Smooth muscle cell (in vitro differentiated cells): ENCODE data around the gene IFITM5. TPM values are rescaled to one million over a fixed set of nuclear protein-coding genes. Genes with fewer than 3 reads are reported as not detected.

Experiments
- DNase-seq: peaks from one replicate; lab custom pipeline; 2025; ENCODE audit not compliant: unreplicated experiment; lab: John Stamatoyannopoulos, UW
- H2AFZ ChIP-seq: fragments of 200-600 bp; sonication (generic); 2 replicates; pipeline ENCODE4 v1.6.0; 2016; ENCODE audit warnings: antibody characterized with exemption, low read depth, mild to moderate bottlenecking
- H3F3A ChIP-seq: fragments of 200-600 bp; sonication (generic); 2 replicates; pipeline ENCODE4 v1.6.0; 2017; ENCODE audit warnings: antibody characterized with exemption, low read depth
- H3K27ac ChIP-seq: fragments of 200-600 bp; sonication (generic); 2 replicates; pipeline ENCODE4 v1.5.1; 2016; ENCODE audit warnings: low read depth, mild to moderate bottlenecking
- H3K27me3 ChIP-seq: fragments of 200-600 bp; sonication (generic); 2 replicates; pipeline ENCODE4 v1.6.1; 2016; ENCODE audit warnings: low read depth, mild to moderate bottlenecking
- H3K36me3 ChIP-seq: fragments of 200-600 bp; sonication (generic); 2 replicates; pipeline ENCODE4 v1.5.1; 2016; ENCODE audit warnings: low read depth
- H3K4me1 ChIP-seq: fragments of 200-600 bp; sonication (generic); 2 replicates; pipeline ENCODE4 v1.5.1; 2016; ENCODE audit warnings: low read depth
- H3K4me2 ChIP-seq: fragments of 200-600 bp; sonication (generic); 2 replicates; pipeline ENCODE4 v1.6.0; 2016; ENCODE audit warnings: mild to moderate bottlenecking
- H3K4me3 ChIP-seq: fragments of 200-600 bp; sonication (generic); 2 replicates; pipeline ENCODE4 v1.5.1; 2016; ENCODE audit warnings: mild to moderate bottlenecking
- H3K79me2 ChIP-seq: fragments of 200-600 bp; sonication (generic); 2 replicates; pipeline ENCODE4 v1.6.0; 2016; ENCODE audit warnings: low read depth, mild to moderate bottlenecking
- H3K9ac ChIP-seq: fragments of 200-600 bp; sonication (generic); 2 replicates; pipeline ENCODE4 v1.6.0; 2016; ENCODE audit warnings: low read depth
- H3K9me3 ChIP-seq: fragments of 200-600 bp; sonication (generic); replicated peaks from 2 replicates; pipeline ENCODE4 v1.5.1; 2016; ENCODE audit warnings: low read depth
- H4K20me1 ChIP-seq: fragments of 200-600 bp; sonication (generic); 2 replicates; pipeline ENCODE4 v1.6.0; 2016; ENCODE audit warnings: low read depth
- CTCF ChIP-seq: fragments of 200-600 bp; sonication (generic); IDR thresholded peaks from 2 replicates; pipeline ENCODE4 v1.5.1; 2017; ENCODE audit warnings: borderline replicate concordance, mild to moderate bottlenecking, antibody characterized with exemption; ENCODE audit not compliant: insufficient read depth, poor library complexity, severe bottlenecking
- WGBS: methylation state at CpG from one replicate; pipeline ENCODE4 v1.1.7; 2016; ENCODE audit warnings: low lambda C conversion rate; 5-methylcytosine and 5-hydroxymethylcytosine counted together
- polyA plus RNA-seq: library from polyadenylated mRNA; unstranded; fragments of >200 nt; fragmentation: Nextera tagmentation; extraction: Ambion mirVana; gene quantifications from 2 replicates; pipeline ENCODE4 v1.2.1, GENCODE V29; 2016
- total RNA-seq: library from RNA; depleted of rRNA; stranded (reverse); fragments of >200 nt; gene quantifications from 2 replicates; pipeline ENCODE4 v1.2.3, GENCODE V29; 2014

The IFITM5 gene
- total and polyA plus RNA-seq, 2 experiments from 2014 or later = not detected

- Histone ChIP-seq H3F3A (no peaks in the 10 kb centered on the region), H3K4me1 (peaks cover 10% of the 10 kb centered on the region), H3K36me3 (no peaks in the 10 kb centered on the region), H3K4me2 (no peak overlapping the region), H3K79me2 (no peaks in the 10 kb centered on the region), H3K9ac (no peak overlapping the region), H4K20me1 (no peaks in the 10 kb centered on the region), H3K27me3 (peaks cover 5% of the 10 kb centered on the region), H3K4me3 (no peak overlapping the region), H2AFZ (no peak overlapping the region), H3K27ac (no peak overlapping the region), H3K9me3 (no peaks in the 10 kb centered on the region)
- no peak for DNase-seq
- TF ChIP-seq CTCF = no peak
- WGBS = 90% methylated on average over 8 of the region's 8 CpGs
Measured at GRCh38 chr11:285894-286220, 13.5 kb downstream of the IFITM5 start.

- 93% methylated on average over 25 of the region's 29 CpGs for WGBS
- H3K4me1 ChIP-seq = peaks cover 10% of the 10 kb centered on the region
- DNase-seq = no peak
- no peak overlapping the region for H3K4me2 ChIP-seq
- no peak overlapping the region for H3K27ac ChIP-seq
- no peaks in the 10 kb centered on the region for H3K36me3 ChIP-seq
- H3K27me3 ChIP-seq = peaks cover 5% of the 10 kb centered on the region
- H3K79me2 ChIP-seq = no peaks in the 10 kb centered on the region
- no peaks in the 10 kb centered on the region for H4K20me1 ChIP-seq
- H3K4me3 ChIP-seq = no peak overlapping the region
- no peaks in the 10 kb centered on the region for H3F3A ChIP-seq
- H3K9ac ChIP-seq = no peak overlapping the region
- TF ChIP-seq CTCF = no peak
- H2AFZ ChIP-seq = no peak overlapping the region
- H3K9me3 ChIP-seq = no peaks in the 10 kb centered on the region
Measured at GRCh38 chr11:285021-285893, 14.1 kb downstream of the IFITM5 start.

GRCh38 chr11:284105-285020, 15.0 kb downstream of the IFITM5 start:
- Histone ChIP-seq H3K4me2 (no peak overlapping the region), H4K20me1 (no peaks in the 10 kb centered on the region), H3K36me3 (no peaks in the 10 kb centered on the region), H3K27ac (no peak overlapping the region), H3K79me2 (no peaks in the 10 kb centered on the region), H3K27me3 (peaks cover 7% of the 10 kb centered on the region), H3K4me1 (peaks cover 5% of the 10 kb centered on the region), H3K9ac (no peak overlapping the region), H3K4me3 (no peak overlapping the region), H2AFZ (no peak overlapping the region), H3K9me3 (no peaks in the 10 kb centered on the region), H3F3A (no peaks in the 10 kb centered on the region)
- no peak for TF ChIP-seq CTCF
- 92% methylated on average over 22 of the region's 24 CpGs for WGBS
- no peak for DNase-seq
